ENCODE data around the gene PCDHA3. TPM values are rescaled to one million over a fixed set of nuclear protein-coding genes. Genes with fewer than 3 reads are reported as not detected.
"Not testable (repeated sequence)": the region's sequence is repeated elsewhere in the genome, so short reads cannot be mapped to it uniquely, and the experiment has no call there.

PCDHA3 gene
- total RNA-seq, 1 experiment from 2014 or later = not detected

GRCh38 chr5:140822281-140822629 is 21.4 kb downstream of the PCDHA3 start:
- Histone ChIP-seq H3T11ph (ENCODE audit: low read length) (no peak overlapping the region), H3K14ac (ENCODE audit: insufficient read depth, low read length) (no peak overlapping the region), H3K56ac (ENCODE audit: insufficient read length, low read depth, low read length) (no peak overlapping the region), H4K20me1 (ENCODE audit: control insufficient read depth, insufficient read depth, insufficient read length) (no peaks in the 10 kb centered on the region), H4K91ac (ENCODE audit: insufficient read length, low read depth, low read length) (no peak overlapping the region), H3K9me3 (ENCODE audit: control insufficient read depth, low read depth, low read length) (no peaks in the 10 kb centered on the region), H3K79me2 (ENCODE audit: insufficient read depth, low read length) (no peaks in the 10 kb centered on the region), H2BK20ac (ENCODE audit: low read depth, low read length, poor library complexity, severe bottlenecking) (no peak overlapping the region), H2BK15ac (ENCODE audit: low read depth, low read length) (no peak overlapping the region), H3K27me3 (ENCODE audit: insufficient read depth, low read length) (no peaks in the 10 kb centered on the region), H3K18ac (ENCODE audit: insufficient read length, low read depth, low read length) (no peak overlapping the region), H3K27ac (ENCODE audit: insufficient read length, low read depth, low read length) (no peak overlapping the region), H3K23me2 (ENCODE audit: insufficient read length, low read depth, low read length, poor library complexity, severe bottlenecking) (peaks cover 3% of the 10 kb centered on the region), H3K23ac (ENCODE audit: insufficient read length, low read depth, low read length) (no peak overlapping the region), H2BK120ac (ENCODE audit: low read depth, low read length, poor library complexity, severe bottlenecking) (no peak overlapping the region), H3K4me1 (ENCODE audit: insufficient read depth, low read length) (no peaks in the 10 kb centered on the region), H3K79me1 (ENCODE audit: insufficient read depth, low read depth, low read length, poor library complexity, severe bottlenecking) (no peaks in the 10 kb centered on the region), H4K5ac (ENCODE audit: insufficient read length, low read depth, low read length) (no peak overlapping the region), H2BK12ac (ENCODE audit: insufficient read length, low read depth, low read length) (no peak overlapping the region), H2AFZ (ENCODE audit: low read length) (no peak overlapping the region), H3K9ac (ENCODE audit: extremely low read depth, insufficient read length, low read length) (no peak overlapping the region), H4K8ac (replicated peaks; ENCODE audit: insufficient read length, low read depth, low read length) (no peak overlapping the region), H3K4me2 (ENCODE audit: insufficient read depth, insufficient read length, low read length) (no peak overlapping the region), H2AK5ac (ENCODE audit: insufficient read length, low read length) (no peak overlapping the region), H3K4ac (ENCODE audit: low read depth, low read length) (no peak overlapping the region), H2BK5ac (ENCODE audit: insufficient read length, low read length) (no peak overlapping the region)
- H3K36me3 Mint-ChIP-seq (ENCODE audit: insufficient read depth in 1 of 3, low read depth in 3 of 3) = peaks cover 9 to 18% (median 15%) of the 10 kb centered on the region in 3 experiments
- peaks cover 0 to 16% of the 10 kb centered on the region in 2 experiments; a peak in 2 of 5 replicates for H3K9me3 Mint-ChIP-seq
- H3K27me3 Mint-ChIP-seq (ENCODE audit: low read depth) = no peaks in the 10 kb centered on the region
- no peak overlapping the region for H3K4me3 Mint-ChIP-seq
- no peak for DNase-seq
- no peak for TF ChIP-seq CTCF (conservative IDR thresholded peaks at IDR 0.05)
- WGBS (ENCODE audit: extremely low coverage, insufficient read length, low lambda C conversion rate) = no CpG with 5 or more reads among the region's 6 CpGs
- H3K4me1 Mint-ChIP-seq = peaks cover 0 to 3% of the 10 kb centered on the region in 2 experiments; a peak in 2 of 4 replicates
- no peak overlapping the region for H3K27ac Mint-ChIP-seq

- H3K4me1 ChIP-seq (ENCODE audit: insufficient read depth, low read length); H3K27ac ChIP-seq (ENCODE audit: insufficient read length, low read depth, low read length); H3K4ac ChIP-seq (ENCODE audit: low read depth, low read length); H4K8ac ChIP-seq (replicated peaks; ENCODE audit: insufficient read length, low read depth, low read length); H3K9me3 ChIP-seq (ENCODE audit: control insufficient read depth, low read depth, low read length); H2BK120ac ChIP-seq (ENCODE audit: low read depth, low read length, poor library complexity, severe bottlenecking); H3K27me3 Mint-ChIP-seq (ENCODE audit: low read depth); H3K27me3 ChIP-seq (ENCODE audit: insufficient read depth, low read length); H4K20me1 ChIP-seq (ENCODE audit: control insufficient read depth, insufficient read depth, insufficient read length); H3K23me2 ChIP-seq (ENCODE audit: insufficient read length, low read depth, low read length, poor library complexity, severe bottlenecking); H3K14ac ChIP-seq (ENCODE audit: insufficient read depth, low read length); H3T11ph ChIP-seq (ENCODE audit: low read length); H3K9ac ChIP-seq (ENCODE audit: extremely low read depth, insufficient read length, low read length); H2AFZ ChIP-seq (ENCODE audit: low read length); H2BK20ac ChIP-seq (ENCODE audit: low read depth, low read length, poor library complexity, severe bottlenecking); H3K27ac Mint-ChIP-seq; H2AK5ac ChIP-seq (ENCODE audit: insufficient read length, low read length); H3K56ac ChIP-seq (ENCODE audit: insufficient read length, low read depth, low read length); H4K91ac ChIP-seq (ENCODE audit: insufficient read length, low read depth, low read length); H4K5ac ChIP-seq (ENCODE audit: insufficient read length, low read depth, low read length); H2BK5ac ChIP-seq (ENCODE audit: insufficient read length, low read length); H3K4me2 ChIP-seq (ENCODE audit: insufficient read depth, insufficient read length, low read length); H3K4me1 Mint-ChIP-seq; H3K79me1 ChIP-seq (ENCODE audit: insufficient read depth, low read depth, low read length, poor library complexity, severe bottlenecking); H3K23ac ChIP-seq (ENCODE audit: insufficient read length, low read depth, low read length); H3K4me3 Mint-ChIP-seq; H3K79me2 ChIP-seq (ENCODE audit: insufficient read depth, low read length); H2BK12ac ChIP-seq (ENCODE audit: insufficient read length, low read depth, low read length); H2BK15ac ChIP-seq (ENCODE audit: low read depth, low read length); DNase-seq; H3K18ac ChIP-seq (ENCODE audit: insufficient read length, low read depth, low read length): not testable (repeated sequence)
- Mint-ChIP-seq H3K36me3 (ENCODE audit: insufficient read depth in 1 of 3, low read depth in 3 of 3) (peaks cover 9 to 18% (median 15%) of the 10 kb centered on the region in 3 experiments), H3K9me3 (peaks cover 2 to 16% of the 10 kb centered on the region in 2 experiments; a peak in 3 of 5 replicates)
- no CpG with 5 or more reads among the region's 48 CpGs for WGBS (ENCODE audit: extremely low coverage, insufficient read length, low lambda C conversion rate)
Observed at GRCh38 chr5:140822969-140823368, 22.1 kb downstream of the PCDHA3 start.
